NB4 (cell line): ENCODE results near the gene TNRC18.

Experiments
- CTCF ChIP-seq: IDR thresholded peaks from one replicate; pipeline ENCODE4 v1.5.1; 2012; ENCODE audit warnings: low read depth, low read length
- MYC ChIP-seq: IDR thresholded peaks from 2 replicates; pipeline ENCODE4 v1.6.1; 2011; ENCODE audit warnings: low read depth, low read length

GRCh38 chr7:5451391-5451790, 27.8 kb upstream of the TNRC18 start:
- no peak for TF ChIP-seq MYC
- TF ChIP-seq CTCF, result no peak
